GM12874 (cell line): Measurements from ENCODE around the gene ENOX1.

ENCODE experiments used
- CTCF ChIP-seq: IDR thresholded peaks from 2 replicates; pipeline ENCODE4 v1.5.1; 2011; ENCODE audit warnings: low read depth, mild to moderate bottlenecking, control low read depth, low read length, moderate library complexity; ENCODE audit not compliant: insufficient read depth

ENOX1 gene

GRCh38 chr13:43650882-43651281 is 135.9 kb downstream of the ENOX1 start:
- TF ChIP-seq CTCF = no peak

- no peak for TF ChIP-seq CTCF
Measured at GRCh38 chr13:43648733-43649132, 138.0 kb downstream of the ENOX1 start.

GRCh38 chr13:43647471-43647870 is 139.3 kb downstream of the ENOX1 start:
- TF ChIP-seq CTCF = no peak

- no peak for TF ChIP-seq CTCF
Measured at GRCh38 chr13:43640476-43640875, 146.3 kb downstream of the ENOX1 start.

GRCh38 chr13:43631106-43631505 is 155.7 kb downstream of the ENOX1 start:
- no peak for TF ChIP-seq CTCF

- TF ChIP-seq CTCF = no peak
Measured at GRCh38 chr13:43629691-43630480, 156.9 kb downstream of the ENOX1 start.

- no peak for TF ChIP-seq CTCF
Measured at GRCh38 chr13:43626994-43627393, 159.8 kb downstream of the ENOX1 start.
